Activated naive CD4-positive, alpha-beta T cell treated with anti-CD3 and anti-CD28 coated beads for 36 hours (primary cell): ENCODE data around the gene ATF3. TPM values are rescaled to one million over a fixed set of nuclear protein-coding genes. Genes with fewer than 3 reads are reported as not detected.

ENCODE experiments used
- CTCF ChIA-PET: fragments of 350-600 bp; sonication (Branson Sonifier 250); formaldehyde crosslinking; loops from one replicate; lab custom pipeline; 2021; ENCODE audit warnings: antibody characterized with exemption; lab: Charles Lee
- DNase-seq: peaks from one replicate; pipeline ENCODE4 v3.0.0-alpha.2; 2020
- H3K27ac Mint-ChIP-seq: one replicate; pipeline ENCODE4 v1.8.0; 2021; ENCODE audit warnings: mild to moderate bottlenecking, mixed read lengths
- H3K27me3 Mint-ChIP-seq: one replicate; pipeline ENCODE4 v1.8.0; 2021; ENCODE audit warnings: low read depth, mixed read lengths
- H3K36me3 Mint-ChIP-seq: one replicate; pipeline ENCODE4 v1.8.0; 2021; ENCODE audit warnings: low read depth, mixed read lengths
- H3K4me1 Mint-ChIP-seq: one replicate; pipeline ENCODE4 v1.8.0; 2021; ENCODE audit warnings: low read depth, mixed read lengths
- H3K4me3 Mint-ChIP-seq: one replicate; pipeline ENCODE4 v1.8.0; 2021; ENCODE audit warnings: mild to moderate bottlenecking, moderate library complexity, mixed read lengths
- H3K9me3 Mint-ChIP-seq: one replicate; pipeline ENCODE4 v1.8.0; 2021; ENCODE audit warnings: mixed read lengths
- intact Hi-C: fragments of 100-400 bp; cut with micrococcal nuclease; formaldehyde crosslinking; loops from one replicate; pipeline ENCODE4 v1.15.1; 2023
- total RNA-seq, 2 experiments: library from RNA; stranded (reverse); gene quantifications; one replicate each; pipeline ENCODE4 v1.2.3, GENCODE V29; 2021

ATF3 gene
- total RNA-seq, 2 experiments from 2014 or later: 67.4 to 67.7 TPM

- peaks cover 12% of the 10 kb centered on the region for H3K27me3 Mint-ChIP-seq
- H3K36me3 Mint-ChIP-seq: no peaks in the 10 kb centered on the region
- H3K4me1 Mint-ChIP-seq: peaks cover 14% of the 10 kb centered on the region
- no peak for DNase-seq
- CTCF ChIA-PET: interaction anchor here (0.6 to 2.7 kb wide), 14 partner anchors 10 to 331 kb away, joined by 3 to 16 read pairs (median 4); partner anchors contain the start of gene BATF3
- no peak overlapping the region for H3K27ac Mint-ChIP-seq
- no peaks in the 10 kb centered on the region for H3K9me3 Mint-ChIP-seq
- intact Hi-C loops: no loop called here
- no peak overlapping the region for H3K4me3 Mint-ChIP-seq
Measured at GRCh38 chr1:212667223-212668139, 58.9 kb downstream of the ATF3 start.

- no peak for DNase-seq
- no peak overlapping the region for H3K27ac Mint-ChIP-seq
- CTCF ChIA-PET: interaction anchor here (0.6 to 2.7 kb wide), 13 partner anchors 11 to 330 kb away, joined by 3 to 16 read pairs (median 3); no protein-coding TSS in a partner anchor
- intact Hi-C loops: no loop called here
- no peak overlapping the region for H3K4me3 Mint-ChIP-seq
- H3K4me1 Mint-ChIP-seq: peaks cover 14% of the 10 kb centered on the region
- no peaks in the 10 kb centered on the region for H3K36me3 Mint-ChIP-seq
- peaks cover 12% of the 10 kb centered on the region for H3K27me3 Mint-ChIP-seq
- no peaks in the 10 kb centered on the region for H3K9me3 Mint-ChIP-seq
Measured at GRCh38 chr1:212668477-212668876, 59.9 kb downstream of the ATF3 start.

- Mint-ChIP-seq H3K9me3 (no peaks in the 10 kb centered on the region), H3K4me1 (peaks cover 14% of the 10 kb centered on the region), H3K36me3 (no peaks in the 10 kb centered on the region), H3K27me3 (peaks cover 12% of the 10 kb centered on the region), H3K4me3 (no peak overlapping the region), H3K27ac (no peak overlapping the region)
- intact Hi-C loops: no loop called here
- CTCF ChIA-PET: interaction anchor here (0.8 to 2.7 kb wide), 6 partner anchors 11 to 212 kb away, joined by 3 to 16 read pairs (median 4); no protein-coding TSS in a partner anchor
- no peak for DNase-seq
Measured at GRCh38 chr1:212669102-212669501, 60.5 kb downstream of the ATF3 start.

- intact Hi-C loops: no loop called here
- CTCF ChIA-PET: no interaction called here
- Mint-ChIP-seq H3K9me3 (no peaks in the 10 kb centered on the region), H3K27me3 (peaks cover 12% of the 10 kb centered on the region), H3K4me1 (peaks cover 14% of the 10 kb centered on the region), H3K27ac (no peak overlapping the region), H3K36me3 (no peaks in the 10 kb centered on the region), H3K4me3 (no peak overlapping the region)
- no peak for DNase-seq
Measured at GRCh38 chr1:212669600-212669999, 61.0 kb downstream of the ATF3 start.

- Mint-ChIP-seq H3K9me3 (no peaks in the 10 kb centered on the region), H3K27ac (no peak overlapping the region), H3K4me1 (peaks cover 13% of the 10 kb centered on the region), H3K27me3 (peaks cover 15% of the 10 kb centered on the region), H3K4me3 (no peak overlapping the region), H3K36me3 (no peaks in the 10 kb centered on the region)
- no peak for DNase-seq
- intact Hi-C loops: no loop called here
- CTCF ChIA-PET: no interaction called here
Measured at GRCh38 chr1:212670301-212670700, 61.7 kb downstream of the ATF3 start.

Other genes starting within 250 kb of the ATF3 start
- gene PACC1, start 193.9 kb upstream of the ATF3 start, total RNA-seq: 10 to 100 TPM in 1 of 2 experiments, 1 to 10 TPM in 1; 9.5 to 10.2 TPM
- 10 to 100 TPM; 27.0 to 30.9 TPM for gene NENF, start 175.8 kb upstream of the ATF3 start, total RNA-seq
- 10 to 100 TPM; 26.7 to 27.1 TPM for gene BATF3, start 91.1 kb downstream of the ATF3 start, total RNA-seq
- gene NSL1, start 183.0 kb downstream of the ATF3 start, total RNA-seq: 10 to 100 TPM; 21.2 to 23.7 TPM
- 10 to 100 TPM; 14.9 to 16.9 TPM for gene TATDN3, start 183.1 kb downstream of the ATF3 start, total RNA-seq
- not detected for gene SPATA45, start 238.9 kb downstream of the ATF3 start, total RNA-seq
- gene FLVCR1, start 249.5 kb downstream of the ATF3 start, total RNA-seq: 1 to 10 TPM; 6.0 to 7.3 TPM